Stimulated activated CD4-positive, alpha-beta T cell treated with anti-CD3 and anti-CD28 coated beads, Interleukin-1b, Interleukin-23, amount 100 ng/mL, for 24 hours (primary cell): ENCODE measurements around the gene PDIA2.

ENCODE experiments used
- DNase-seq, 4 experiments: peaks; one replicate each; pipeline ENCODE4 v3.0.0-alpha.2; 2020; ENCODE audit warnings: low read depth in 4 of 4, low spot score in 1 of 4

PDIA2 gene

GRCh38 chr16:279531-279930 is 3.4 kb upstream of the PDIA2 start:
- no peak for DNase-seq

DNA sequence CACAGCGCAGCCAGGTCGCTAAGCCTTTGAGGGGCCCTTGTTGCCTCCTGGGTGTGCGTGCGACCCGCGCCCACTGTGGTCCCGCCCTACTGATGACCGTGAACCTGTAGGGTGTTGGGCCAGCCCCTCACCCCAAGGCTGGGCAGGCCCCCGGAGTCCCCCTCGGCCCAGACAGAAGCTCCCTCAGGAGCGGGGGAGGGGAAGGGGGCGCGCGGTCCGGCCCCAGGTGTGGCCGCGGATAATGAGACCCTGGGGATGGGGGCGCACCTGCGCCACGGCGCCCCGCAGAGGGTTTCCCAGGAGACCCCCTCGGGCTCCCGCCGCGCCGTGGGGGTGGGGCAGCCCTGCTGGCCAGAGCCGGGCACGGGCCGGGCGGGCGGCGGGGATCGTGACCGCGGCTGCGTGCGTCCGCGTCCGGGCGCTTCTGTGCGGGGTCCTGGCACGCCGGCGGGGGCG is 2.9 kb upstream of the PDIA2 start:
- no peak for DNase-seq

GRCh38 chr16:280552-280951 is 2.4 kb upstream of the PDIA2 start, which contains the start of gene ARHGDIG:
TSS of gene ARHGDIG (plus strand) at chr16:280591. CDS start at chr16:280681, 90 bp downstream.
- no peak for DNase-seq

- DNase-seq = no peak
These were observed 1.8 kb upstream of the PDIA2 start for GRCh38 chr16:280991-281659.

DNA sequence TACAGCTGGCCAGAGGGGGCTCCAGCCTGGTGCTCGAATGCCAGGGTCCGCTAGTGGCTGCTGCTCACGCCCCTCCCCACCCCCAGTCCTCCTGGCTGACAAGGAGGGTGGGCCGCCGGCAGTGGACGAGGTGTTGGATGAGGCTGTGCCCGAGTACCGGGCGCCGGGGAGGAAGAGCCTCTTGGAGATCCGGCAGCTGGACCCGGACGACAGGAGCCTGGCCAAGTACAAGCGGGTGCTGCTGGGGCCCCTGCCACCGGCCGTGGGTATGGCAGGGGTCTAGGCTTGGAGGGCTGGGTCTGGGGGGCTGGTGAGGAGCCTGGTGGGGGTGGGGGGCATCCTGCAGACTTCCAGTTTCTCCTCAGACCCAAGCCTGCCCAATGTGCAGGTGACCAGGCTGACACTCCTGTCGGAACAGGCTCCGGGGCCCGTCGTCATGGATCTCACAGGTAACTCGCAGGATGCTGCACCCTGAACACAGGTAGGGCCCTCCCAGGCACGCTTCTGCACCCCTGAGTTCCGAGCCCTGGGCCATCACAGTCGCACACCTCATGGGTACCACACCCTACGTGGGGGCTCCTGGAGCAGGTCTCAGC is 1.2 kb upstream of the PDIA2 start:
- no peak for DNase-seq

DNA sequence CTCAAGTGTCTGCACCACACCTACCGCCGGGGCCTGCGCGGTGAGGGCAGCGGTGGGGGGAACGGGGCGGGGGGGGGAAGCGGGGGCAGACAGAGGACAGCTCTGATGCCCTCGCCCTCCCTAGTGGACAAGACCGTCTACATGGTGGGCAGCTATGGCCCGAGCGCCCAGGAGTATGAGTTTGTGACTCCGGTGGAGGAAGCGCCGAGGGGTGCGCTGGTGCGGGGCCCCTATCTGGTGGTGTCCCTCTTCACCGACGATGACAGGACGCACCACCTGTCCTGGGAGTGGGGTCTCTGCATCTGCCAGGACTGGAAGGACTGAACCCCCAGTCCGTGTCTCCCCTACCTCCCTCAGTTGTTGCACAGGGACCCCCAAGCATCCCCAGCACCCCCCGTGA is 473 bp upstream of the PDIA2 start:
- no peak for DNase-seq

GRCh38 chr16:284204-285120 is 1.5 kb downstream of the PDIA2 start:
- no peak for DNase-seq

DNA sequence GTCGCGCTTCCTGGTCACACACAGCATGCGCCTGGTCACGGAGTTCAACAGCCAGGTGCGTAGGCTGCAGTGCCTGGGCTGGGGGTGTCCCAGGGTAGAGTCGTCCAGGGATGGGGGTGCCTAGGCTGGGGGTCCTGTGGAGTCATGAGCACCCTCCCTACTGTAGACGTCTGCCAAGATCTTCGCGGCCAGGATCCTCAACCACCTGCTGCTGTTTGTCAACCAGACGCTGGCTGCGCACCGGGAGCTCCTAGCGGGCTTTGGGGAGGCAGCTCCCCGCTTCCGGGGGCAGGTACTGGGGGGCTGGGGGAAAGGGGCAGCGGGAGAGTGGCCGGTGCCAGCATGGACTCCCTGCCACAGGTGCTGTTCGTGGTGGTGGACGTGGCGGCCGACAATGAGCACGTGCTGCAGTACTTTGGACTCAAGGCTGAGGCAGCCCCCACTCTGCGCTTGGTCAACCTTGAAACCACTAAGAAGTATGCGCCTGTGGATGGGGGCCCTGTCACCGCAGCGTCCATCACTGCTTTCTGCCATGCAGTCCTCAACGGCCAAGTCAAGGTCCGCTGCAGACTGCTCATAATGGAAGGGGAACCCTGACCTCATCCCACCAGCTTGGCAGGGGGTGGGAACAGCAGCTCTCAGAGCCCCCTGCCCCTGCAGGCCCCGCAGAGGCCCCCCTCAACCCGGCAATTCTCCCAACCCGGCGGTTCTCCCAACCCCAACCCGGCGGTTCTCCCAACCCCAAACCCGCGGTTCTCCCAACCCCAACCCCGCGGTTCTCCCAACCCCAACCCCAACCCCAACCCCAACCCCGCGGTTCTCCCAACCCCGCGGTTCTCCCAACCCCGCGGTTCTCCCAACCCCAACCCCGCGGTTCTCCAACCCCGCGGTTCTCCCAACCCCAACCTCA is 2.4 kb downstream of the PDIA2 start:
- DNase-seq = no peak

DNA sequence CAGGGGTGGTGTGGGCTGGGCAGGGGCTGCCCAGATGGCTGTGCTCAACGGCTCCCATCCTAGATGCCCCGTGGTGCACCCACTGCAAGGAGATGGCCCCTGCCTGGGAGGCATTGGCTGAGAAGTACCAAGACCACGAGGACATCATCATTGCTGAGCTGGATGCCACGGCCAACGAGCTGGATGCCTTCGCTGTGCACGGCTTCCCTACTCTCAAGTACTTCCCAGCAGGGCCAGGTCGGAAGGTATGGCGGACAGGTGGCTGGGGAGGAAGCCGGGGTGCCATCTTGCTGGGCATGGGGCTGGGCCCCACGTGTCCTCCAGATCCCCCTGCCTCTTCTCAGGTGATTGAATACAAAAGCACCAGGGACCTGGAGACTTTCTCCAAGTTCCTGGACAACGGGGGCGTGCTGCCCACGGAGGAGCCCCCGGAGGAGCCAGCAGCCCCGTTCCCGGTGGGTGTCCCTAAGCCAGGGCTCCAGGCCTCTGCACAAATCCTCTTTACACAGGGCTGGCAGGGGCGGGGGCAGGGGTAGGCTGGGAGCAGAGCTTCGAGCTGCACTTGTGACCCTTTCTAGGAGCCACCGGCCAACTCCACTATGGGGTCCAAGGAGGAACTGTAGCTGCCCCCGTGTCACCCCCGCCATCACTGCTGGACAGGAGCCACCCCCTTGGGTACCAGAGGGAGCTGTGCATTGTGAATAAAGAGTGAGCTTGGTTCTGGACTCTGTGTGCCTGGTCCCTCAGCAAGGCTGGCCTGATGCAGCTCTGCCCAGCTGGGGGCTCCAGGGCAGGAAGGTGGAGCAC is 3.7 kb downstream of the PDIA2 start:
- no peak for DNase-seq

DNA sequence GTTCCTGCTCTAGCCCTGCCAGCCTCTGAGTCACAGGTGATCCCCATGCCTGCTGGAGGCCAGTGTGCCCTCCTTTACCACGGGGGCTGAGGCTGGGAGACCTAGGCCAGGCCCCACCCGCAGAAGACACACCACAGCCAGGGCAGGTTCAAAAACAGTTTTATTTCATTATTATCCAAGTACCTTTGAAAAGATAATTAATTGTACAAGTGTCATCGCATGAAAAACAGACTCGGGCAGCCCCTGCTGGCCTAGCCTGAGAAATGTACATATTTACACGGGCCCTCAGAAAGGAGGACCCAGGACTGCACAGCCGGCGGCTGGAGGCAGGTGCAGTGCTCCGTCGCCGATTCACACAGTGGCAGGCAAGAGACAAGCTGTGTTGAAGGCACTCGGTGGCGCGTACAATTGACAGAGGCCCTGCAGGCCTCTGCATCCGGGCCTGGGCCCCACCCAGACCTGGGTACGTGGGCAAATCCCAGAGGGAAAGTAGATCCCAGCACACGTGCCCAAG is 4.4 kb downstream of the PDIA2 start:
- no peak for DNase-seq

DNA sequence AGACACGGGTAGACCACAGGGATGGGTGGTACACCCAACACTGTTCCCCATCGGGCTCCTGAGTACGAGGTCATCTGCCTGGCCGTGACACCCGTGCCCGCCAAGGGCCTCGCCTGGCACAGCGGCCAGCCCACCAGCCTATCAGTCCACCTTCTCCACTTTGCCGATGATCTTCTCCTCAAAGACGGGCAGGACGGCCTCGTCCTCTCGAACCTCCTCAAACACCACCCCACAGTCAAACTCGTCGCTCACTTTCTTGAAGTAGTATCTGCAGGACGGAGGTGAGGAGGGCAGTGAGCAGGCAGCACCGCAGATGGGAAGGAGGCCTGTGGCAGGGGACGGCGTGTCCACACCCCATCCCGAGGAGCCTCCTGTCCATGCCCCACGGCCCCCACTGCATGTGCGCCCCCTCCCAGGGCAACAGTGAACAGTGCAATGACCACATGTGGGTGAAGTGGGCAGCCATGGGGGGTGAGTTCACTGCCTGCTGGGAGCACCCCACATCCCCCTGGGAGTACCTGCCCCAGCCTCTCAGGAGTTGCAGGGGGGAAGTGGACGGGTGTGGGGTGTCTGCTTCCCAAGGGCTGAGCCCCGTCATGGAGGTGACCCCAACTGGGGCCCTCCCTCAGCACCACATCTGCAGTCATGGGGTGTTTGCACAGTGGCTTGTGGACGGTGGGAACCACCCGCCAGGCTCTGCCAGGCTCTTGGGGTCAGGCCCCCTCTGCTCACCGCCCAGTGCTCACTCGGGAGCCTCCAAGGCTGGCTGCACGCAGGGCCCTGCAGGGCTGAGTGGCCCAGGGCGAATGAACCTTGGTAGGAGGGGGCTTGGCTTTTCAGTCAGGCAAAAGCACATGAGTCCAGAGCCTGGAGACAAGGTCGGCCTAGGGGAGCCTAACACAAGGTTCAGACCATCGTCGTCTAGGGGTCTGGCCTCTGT is 5.3 kb downstream of the PDIA2 start:
- DNase-seq = no peak

DNA sequence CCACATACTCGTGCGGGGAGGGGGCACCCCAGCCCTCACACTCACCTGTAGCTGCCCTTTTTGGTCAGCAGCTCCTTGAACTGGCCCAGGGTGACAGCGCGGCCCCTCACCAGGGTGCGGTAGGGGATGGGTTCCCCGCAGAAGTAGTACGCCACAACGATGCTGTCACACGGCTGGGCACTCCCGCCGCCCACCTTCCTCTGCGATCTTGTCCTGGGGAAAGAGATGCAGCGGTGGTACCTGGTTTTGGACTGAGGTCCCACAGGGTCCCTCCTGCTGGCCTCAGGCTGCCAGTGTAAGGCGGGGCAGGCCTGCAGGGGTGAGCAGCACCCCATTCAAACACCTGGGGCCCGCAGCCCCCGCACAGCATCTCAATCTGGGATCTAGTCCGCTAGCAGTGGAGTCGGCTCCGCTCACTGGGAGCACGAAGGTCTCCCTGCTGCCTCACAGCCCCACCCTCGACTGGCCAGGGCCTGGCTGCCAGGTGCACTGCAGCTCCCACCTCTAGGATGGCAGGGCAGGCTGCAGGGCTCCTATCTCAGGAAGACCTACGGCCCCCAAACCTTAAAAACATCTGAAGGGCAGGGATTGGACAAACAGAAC is 6.5 kb downstream of the PDIA2 start:
- DNase-seq = no peak

DNA sequence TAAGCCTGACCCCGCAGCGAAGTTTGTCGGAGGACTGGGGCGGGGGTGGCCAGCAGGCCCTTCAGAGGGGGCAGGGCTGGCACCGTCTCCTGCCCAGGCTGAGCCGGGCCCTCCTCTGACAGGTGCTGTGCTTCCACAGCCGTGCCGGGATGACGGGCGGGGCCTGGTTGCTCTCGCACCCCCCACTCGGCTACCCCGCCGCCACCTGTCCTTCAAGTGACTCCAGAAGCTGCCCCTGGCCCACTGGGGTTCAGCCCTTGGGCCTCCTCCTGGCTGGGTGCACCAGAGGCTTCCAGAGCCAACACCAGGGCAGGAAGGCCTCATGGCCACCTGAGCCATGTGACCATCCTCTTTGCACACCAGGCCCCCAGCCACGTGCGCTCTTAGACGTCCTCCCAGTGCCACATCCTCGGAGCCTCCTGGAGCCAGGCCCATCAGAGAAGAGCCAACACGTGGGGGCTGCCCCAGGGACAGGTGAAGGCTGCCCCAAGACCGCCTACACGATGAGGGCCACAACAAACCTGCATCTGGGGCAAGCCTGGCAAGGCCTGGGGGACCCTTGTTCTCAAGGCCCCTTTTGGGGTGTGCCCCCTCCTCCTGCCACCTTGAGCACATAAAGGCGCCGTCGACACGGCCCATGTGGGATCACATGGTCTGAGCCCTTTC is 7.2 kb downstream of the PDIA2 start:
- DNase-seq = no peak

DNA sequence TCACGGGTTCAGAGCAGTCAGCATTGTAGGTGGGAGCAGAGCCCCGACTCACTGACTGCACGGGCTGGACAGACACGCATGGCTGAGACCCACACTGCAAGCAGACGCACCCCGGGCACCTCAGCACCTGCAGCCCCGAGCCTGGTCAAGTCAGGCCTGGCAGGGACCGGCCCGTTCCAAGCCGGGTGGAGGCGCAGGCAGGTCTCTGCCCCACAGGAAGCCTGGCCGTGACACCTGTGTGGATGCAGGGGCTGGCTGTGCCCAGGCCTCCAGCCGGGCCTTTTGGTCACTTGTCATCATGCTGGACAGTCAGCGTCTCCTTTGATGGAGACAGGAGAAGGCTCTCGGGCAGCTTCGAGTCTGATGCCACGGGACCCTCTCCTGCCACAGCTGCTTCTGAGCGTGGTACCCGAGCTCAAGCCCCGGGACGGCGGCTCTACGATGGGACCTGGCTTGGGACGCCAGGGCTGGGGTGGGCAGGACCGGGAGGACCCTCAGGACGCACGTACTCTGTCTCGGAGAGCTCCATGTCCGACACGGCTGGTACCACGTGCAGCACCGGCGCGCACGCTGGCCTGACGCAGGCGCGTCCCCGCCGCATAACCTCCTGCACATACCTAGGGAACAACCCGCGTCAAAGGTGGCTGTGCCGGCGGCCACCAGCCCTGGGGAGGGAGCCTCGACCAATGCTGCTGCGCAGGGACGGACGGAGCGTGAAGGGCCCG is 7.9 kb downstream of the PDIA2 start:
- no peak for DNase-seq

DNA sequence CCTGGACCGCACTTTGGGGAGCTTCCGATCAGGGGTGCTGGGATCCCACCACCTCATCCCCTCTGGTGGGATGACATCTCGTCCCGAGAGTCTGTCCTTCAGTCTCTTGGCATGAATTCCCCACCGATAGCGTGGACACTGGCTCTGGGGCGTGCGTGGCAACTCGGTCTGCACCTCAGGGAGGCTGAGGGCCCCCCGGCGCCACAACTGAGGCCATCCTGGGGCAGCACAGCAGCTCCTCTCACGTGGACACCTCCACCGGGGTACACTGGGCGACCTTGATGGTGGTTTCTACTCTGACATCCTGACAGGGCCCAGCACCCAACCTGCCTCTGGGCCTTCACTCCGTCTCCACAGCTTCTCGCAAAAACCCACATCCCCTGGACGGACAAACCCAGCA is 8.6 kb downstream of the PDIA2 start:
- DNase-seq = no peak

DNA sequence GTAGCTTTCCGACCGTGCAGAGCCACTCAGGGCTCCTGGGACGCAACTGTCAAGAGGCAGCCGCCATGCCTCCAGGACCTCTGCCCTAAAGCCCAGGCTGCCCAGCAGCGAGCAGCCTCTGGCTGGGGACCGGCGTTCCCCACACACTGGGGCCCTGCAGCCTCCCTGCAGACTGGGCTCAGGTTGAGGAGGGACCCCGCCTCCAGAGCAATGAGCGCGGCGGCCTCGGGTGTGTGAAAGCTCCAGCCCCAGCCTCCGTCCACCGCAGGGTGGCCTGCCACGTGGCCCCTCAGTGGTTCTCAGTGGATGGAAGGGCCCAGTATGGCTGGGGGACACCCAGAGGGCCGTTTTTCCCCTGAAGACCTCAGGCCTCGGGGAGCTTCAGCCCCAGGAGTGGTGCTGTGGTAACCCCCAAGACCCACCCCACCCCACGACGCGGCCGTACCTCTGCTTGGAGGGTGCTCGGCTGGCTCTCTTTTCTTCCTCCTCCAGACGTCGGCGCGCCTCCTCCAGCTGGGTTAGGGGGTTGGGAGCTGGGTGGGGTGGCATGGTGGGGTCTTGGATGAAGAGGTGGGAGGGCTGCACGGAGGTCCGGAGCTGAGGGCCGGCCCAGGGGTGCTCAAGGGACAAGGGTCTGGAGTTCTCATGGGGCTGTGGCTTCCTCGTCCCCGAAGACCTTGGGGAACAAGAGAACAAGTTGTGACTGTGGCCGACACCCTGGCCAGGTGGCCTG is 10.2 kb downstream of the PDIA2 start:
- no peak for DNase-seq
